HepG2 (cell line): ENCODE measurements around the gene PYGB. TPM values are rescaled to one million over a fixed set of nuclear protein-coding genes. Genes with fewer than 3 reads are reported as not detected.

ENCODE experiments used
- ATAD3A ChIP-seq: sonication (generic); formaldehyde crosslinking; IDR thresholded peaks from 2 replicates; pipeline ENCODE4 v1.4.0; 2020; ENCODE audit warnings: missing genetic modification reagents
- CREM ChIP-seq, 2 experiments: sonication (generic) in 1 of 2; formaldehyde crosslinking in 1 of 2; IDR thresholded peaks; 2 replicates each; pipeline versions ENCODE4 v1.4.0 to v1.6.1; 2016 to 2020; ENCODE audit warnings: antibody characterized with exemption in 1 of 2, mild to moderate bottlenecking in 1 of 2, missing genetic modification reagents in 1 of 2
- EEA1 ChIP-seq: sonication (generic); formaldehyde crosslinking; IDR thresholded peaks from 2 replicates; pipeline ENCODE4 v1.5.1; 2020; ENCODE audit warnings: mild to moderate bottlenecking, missing genetic modification reagents, borderline replicate concordance
- ESRRA ChIP-seq: sonication (generic); formaldehyde crosslinking; IDR thresholded peaks from 2 replicates; pipeline ENCODE4 v1.5.1; 2020; ENCODE audit warnings: mild to moderate bottlenecking, low read depth, missing genetic modification reagents
- HMGA1 ChIP-seq: sonication (generic); formaldehyde crosslinking; conservative IDR thresholded peaks from 2 replicates; pipeline ENCODE4 v1.4.0; 2020; ENCODE audit warnings: missing genetic modification reagents
- HNRNPUL1 ChIP-seq: fragments of 200-400 bp; formaldehyde crosslinking; IDR thresholded peaks from 2 replicates; pipeline ENCODE4 v1.6.1; 2017; ENCODE audit warnings: low read depth, mild to moderate bottlenecking, low read length, moderate library complexity
- ISL2 ChIP-seq: sonication (generic); formaldehyde crosslinking; IDR thresholded peaks from 2 replicates; pipeline ENCODE4 v1.5.0; 2020; ENCODE audit warnings: missing genetic modification reagents
- JUND ChIP-seq: sonication (generic); formaldehyde crosslinking; IDR thresholded peaks from 2 replicates; pipeline ENCODE4 v1.8.0; 2022; ENCODE audit warnings: mild to moderate bottlenecking, missing genetic modification reagents
- KLF9 ChIP-seq: IDR thresholded peaks from 2 replicates; pipeline ENCODE4 v1.6.1; 2016; ENCODE audit warnings: low read depth
- LBX2 ChIP-seq: sonication (generic); formaldehyde crosslinking; IDR thresholded peaks from 2 replicates; pipeline ENCODE4 v1.5.0; 2020; ENCODE audit warnings: missing genetic modification reagents, mild to moderate bottlenecking, borderline replicate concordance
- MBNL3 ChIP-seq: fragments of 250-450 bp; sonication (Bioruptor Pico); conservative IDR thresholded peaks from 2 replicates; pipeline ENCODE4 v1.8.0; 2022; ENCODE audit warnings: mild to moderate bottlenecking, inconsistent platforms
- MED13 ChIP-seq: sonication (generic); formaldehyde crosslinking; IDR thresholded peaks from 2 replicates; pipeline ENCODE4 v1.5.0; 2020; ENCODE audit warnings: missing genetic modification reagents
- MIXL1 ChIP-seq: IDR thresholded peaks from 2 replicates; pipeline ENCODE4 v1.6.1; 2016
- MYNN ChIP-seq: sonication (generic); formaldehyde crosslinking; IDR thresholded peaks from 2 replicates; pipeline ENCODE4 v1.4.0; 2020; ENCODE audit warnings: mild to moderate bottlenecking, low read depth, missing genetic modification reagents
- NRL ChIP-seq: sonication (generic); formaldehyde crosslinking; IDR thresholded peaks from 2 replicates; pipeline ENCODE4 v1.5.0; 2020; ENCODE audit warnings: missing genetic modification reagents, mild to moderate bottlenecking, moderate library complexity, borderline replicate concordance
- RCOR2 ChIP-seq: IDR thresholded peaks from 2 replicates; pipeline ENCODE4 v1.6.1; 2016; ENCODE audit warnings: missing biosample characterization, missing genetic modification reagents
- RNF2 ChIP-seq: fragments of 450-650 bp; conservative IDR thresholded peaks from 2 replicates; pipeline ENCODE4 v1.6.1; 2016; ENCODE audit warnings: low read depth
- SMARCC2 ChIP-seq: fragments of 450-650 bp; IDR thresholded peaks from 2 replicates; pipeline ENCODE4 v1.6.1; 2017; ENCODE audit warnings: antibody characterized with exemption, mild to moderate bottlenecking
- SNRNP70 ChIP-seq: fragments of 200-400 bp; formaldehyde crosslinking; IDR thresholded peaks from 2 replicates; pipeline ENCODE4 v1.6.1; 2017; ENCODE audit warnings: mild to moderate bottlenecking, low read depth, low read length, moderate library complexity
- SRSF1 ChIP-seq: fragments of 200-400 bp; formaldehyde crosslinking; optimal IDR thresholded peaks from 2 replicates; pipeline ENCODE3; 2017; ENCODE audit warnings: mild to moderate bottlenecking, low read depth, low read length, moderate library complexity
- TAF1 ChIP-seq: sonication (generic); formaldehyde crosslinking; IDR thresholded peaks from 2 replicates; pipeline ENCODE4 v1.4.0; 2020; ENCODE audit warnings: missing genetic modification reagents
- ZNF850 ChIP-seq: sonication (generic); formaldehyde crosslinking; conservative IDR thresholded peaks from 2 replicates; pipeline ENCODE4 v1.9.0; 2021; ENCODE audit warnings: mild to moderate bottlenecking, missing genetic modification reagents
- polyA plus RNA-seq, 8 experiments: library from polyadenylated mRNA; depleted of rRNA in 3 of 8; stranded (reverse) in 7 of 8; unstranded in 1 of 8; fragments of >200 nt; fragmentation: Illumina TruSeq in 4 of 8; extraction: Trizol in 4 of 8; gene quantifications; 2 replicates each; pipeline versions ENCODE4 v1.2.1 to v1.2.3, GENCODE V29; 2011 to 2016; ENCODE audit warnings: low read depth in 4 of 8, missing spikeins in 1 of 8, mixed read lengths in 1 of 8; ENCODE audit not compliant: insufficient read depth in 1 of 8
- total RNA-seq, 5 experiments: library from RNA; depleted of rRNA; stranded (reverse); fragments of >200 nt; fragmentation: Illumina TruSeq; extraction: Trizol; gene quantifications; 2 replicates each; pipeline ENCODE4 v1.2.3, GENCODE V29; 2016; ENCODE audit warnings: low read depth in 1 of 5
- TF ChIP-seq, protein P1 (sequence below): sonication (generic); formaldehyde crosslinking; IDR thresholded peaks from 2 replicates; pipeline ENCODE4 v1.8.1; 2023; ENCODE audit warnings: mild to moderate bottlenecking, inconsistent platforms, moderate library complexity, missing genetic modification reagents, borderline replicate concordance
- TF ChIP-seq, protein P2 (sequence below): sonication (generic); formaldehyde crosslinking; IDR thresholded peaks from 2 replicates; pipeline ENCODE4 v1.4.0; 2020; ENCODE audit warnings: mild to moderate bottlenecking, missing genetic modification reagents
- TF ChIP-seq, protein P3 (sequence below): sonication (generic); formaldehyde crosslinking; IDR thresholded peaks from 2 replicates; pipeline ENCODE4 v1.8.0; 2022; ENCODE audit warnings: mild to moderate bottlenecking, missing genetic modification reagents; ENCODE audit not compliant: insufficient replicate concordance
- TF ChIP-seq, protein P4 (sequence below): sonication (generic); formaldehyde crosslinking; IDR thresholded peaks from 2 replicates; pipeline ENCODE4 v1.5.1; 2020; ENCODE audit warnings: mild to moderate bottlenecking, missing genetic modification reagents, borderline replicate concordance

The PYGB gene
- total and polyA plus RNA-seq, 2 of the 13 experiments (the other 11 are each of a cell fraction or from before 2014, with no cell fraction given), result 24.2 to 86.3 TPM

GRCh38 chr20:25227317-25227831 is 20.5 kb upstream of the PYGB start (continued):
- TF ChIP-seq EEA1 (CRISPR knock-in tag), result no peak
- TF ChIP-seq MBNL3, result no peak
- 0 out of 2 replicates have a peak, but pooled peaks have one; percentile 73 for TF ChIP-seq ISL2
- TF ChIP-seq JUND, result no peak
- TF ChIP-seq CREM (IDR thresholded peaks at IDR 0.05), result no peak
- TF ChIP-seq CREM (CRISPR knock-in tag; IDR thresholded peaks at IDR 0.05), result no peak
- TF ChIP-seq ZNF850 (CRISPR knock-in tag), result no peak
- TF ChIP-seq SNRNP70, result no peak
- TF ChIP-seq ESRRA, result 0 out of 2 replicates have a peak, but pooled peaks have one; percentile 20
- TF ChIP-seq, protein P1, sequence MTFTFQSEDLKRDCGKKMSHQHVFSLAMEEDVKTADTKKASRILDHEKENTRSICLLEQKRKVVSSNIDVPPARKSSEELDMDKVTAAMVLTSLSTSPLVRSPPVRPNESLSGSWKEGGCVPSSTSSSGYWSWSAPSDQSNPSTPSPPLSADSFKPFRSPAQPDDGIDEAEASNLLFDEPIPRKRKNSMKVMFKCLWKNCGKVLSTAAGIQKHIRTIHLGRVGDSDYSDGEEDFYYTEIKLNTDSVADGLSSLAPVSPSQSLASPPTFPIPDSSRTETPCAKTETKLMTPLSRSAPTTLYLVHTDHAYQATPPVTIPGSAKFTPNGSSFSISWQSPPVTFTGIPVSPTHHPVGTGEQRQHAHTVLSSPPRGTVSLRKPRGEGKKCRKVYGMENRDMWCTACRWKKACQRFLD, result no peak
- no peak for TF ChIP-seq RCOR2 (CRISPR knock-in tag)
- TF ChIP-seq RNF2, result 0 out of 2 replicates have a peak, but pooled peaks have one; percentile 16
- no peak for TF ChIP-seq MIXL1 (CRISPR knock-in tag)
- no peak for TF ChIP-seq SMARCC2
- no peak for TF ChIP-seq LBX2
- no peak for TF ChIP-seq MYNN (CRISPR knock-in tag)
- TF ChIP-seq TAF1 (CRISPR knock-in tag), result no peak
- TF ChIP-seq, protein P2, sequence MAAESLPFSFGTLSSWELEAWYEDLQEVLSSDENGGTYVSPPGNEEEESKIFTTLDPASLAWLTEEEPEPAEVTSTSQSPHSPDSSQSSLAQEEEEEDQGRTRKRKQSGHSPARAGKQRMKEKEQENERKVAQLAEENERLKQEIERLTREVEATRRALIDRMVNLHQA (CRISPR knock-in tag), result no peak
- TF ChIP-seq HNRNPUL1, result no peak
- TF ChIP-seq, protein P3, sequence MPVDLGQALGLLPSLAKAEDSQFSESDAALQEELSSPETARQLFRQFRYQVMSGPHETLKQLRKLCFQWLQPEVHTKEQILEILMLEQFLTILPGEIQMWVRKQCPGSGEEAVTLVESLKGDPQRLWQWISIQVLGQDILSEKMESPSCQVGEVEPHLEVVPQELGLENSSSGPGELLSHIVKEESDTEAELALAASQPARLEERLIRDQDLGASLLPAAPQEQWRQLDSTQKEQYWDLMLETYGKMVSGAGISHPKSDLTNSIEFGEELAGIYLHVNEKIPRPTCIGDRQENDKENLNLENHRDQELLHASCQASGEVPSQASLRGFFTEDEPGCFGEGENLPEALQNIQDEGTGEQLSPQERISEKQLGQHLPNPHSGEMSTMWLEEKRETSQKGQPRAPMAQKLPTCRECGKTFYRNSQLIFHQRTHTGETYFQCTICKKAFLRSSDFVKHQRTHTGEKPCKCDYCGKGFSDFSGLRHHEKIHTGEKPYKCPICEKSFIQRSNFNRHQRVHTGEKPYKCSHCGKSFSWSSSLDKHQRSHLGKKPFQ (CRISPR knock-in tag), result no peak
- TF ChIP-seq MED13 (CRISPR knock-in tag), result no peak
- no peak for TF ChIP-seq HMGA1 (CRISPR knock-in tag)
- TF ChIP-seq ATAD3A (CRISPR knock-in tag), result no peak
- TF ChIP-seq KLF9, result no peak
- TF ChIP-seq NRL, result 0 out of 2 replicates have a peak, but pooled peaks have one; percentile 18
- TF ChIP-seq, protein P4, sequence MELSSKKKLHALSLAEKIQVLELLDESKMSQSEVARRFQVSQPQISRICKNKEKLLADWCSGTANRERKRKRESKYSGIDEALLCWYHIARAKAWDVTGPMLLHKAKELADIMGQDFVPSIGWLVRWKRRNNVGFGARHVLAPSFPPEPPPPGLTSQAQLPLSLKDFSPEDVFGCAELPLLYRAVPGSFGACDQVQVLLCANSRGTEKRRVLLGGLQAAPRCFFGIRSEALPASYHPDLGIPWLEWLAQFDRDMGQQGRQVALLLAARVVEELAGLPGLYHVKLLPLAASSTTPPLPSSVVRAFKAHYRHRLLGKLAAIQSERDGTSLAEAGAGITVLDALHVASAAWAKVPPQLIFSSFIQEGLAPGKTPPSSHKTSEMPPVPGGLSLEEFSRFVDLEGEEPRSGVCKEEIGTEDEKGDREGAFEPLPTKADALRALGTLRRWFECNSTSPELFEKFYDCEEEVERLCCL (CRISPR knock-in tag), result no peak
- TF ChIP-seq SRSF1, result no peak
